ENCODE measurements around the gene ZBTB7C. TPM values are rescaled to one million over a fixed set of nuclear protein-coding genes. Genes with fewer than 3 reads are reported as not detected.

The ZBTB7C gene
- total RNA-seq, 1 donor from 2014 or later = 0.11 TPM

GRCh38 chr18:48064978-48065600 is 344.1 kb downstream of the ZBTB7C start:
- H3K4me3 Mint-ChIP-seq (ENCODE audit: unreplicated experiment) = no peak overlapping the region
- no peak overlapping the region for H3K27ac Mint-ChIP-seq (ENCODE audit: unreplicated experiment)
- peaks cover 30% of the 10 kb centered on the region for H3K27me3 Mint-ChIP-seq (ENCODE audit: unreplicated experiment)
- DNase-seq (ENCODE audit: extremely low spot score, unreplicated experiment) = no peak
- H3K9me3 Mint-ChIP-seq (ENCODE audit: unreplicated experiment) = no peaks in the 10 kb centered on the region
- H3K36me3 Mint-ChIP-seq (ENCODE audit: unreplicated experiment) = no peaks in the 10 kb centered on the region
- H3K4me1 Mint-ChIP-seq (ENCODE audit: unreplicated experiment) = no peaks in the 10 kb centered on the region
- TF ChIP-seq CTCF (IDR thresholded peaks at IDR 0.05) = no peak

- no peaks in the 10 kb centered on the region for H3K36me3 Mint-ChIP-seq (ENCODE audit: unreplicated experiment)
- no peak for DNase-seq (ENCODE audit: extremely low spot score, unreplicated experiment)
- peaks cover 7% of the 10 kb centered on the region for H3K4me1 Mint-ChIP-seq (ENCODE audit: unreplicated experiment)
- peaks cover 55% of the 10 kb centered on the region for H3K27me3 Mint-ChIP-seq (ENCODE audit: unreplicated experiment)
- no peak overlapping the region for H3K27ac Mint-ChIP-seq (ENCODE audit: unreplicated experiment)
- no peak for TF ChIP-seq CTCF (IDR thresholded peaks at IDR 0.05)
- H3K4me3 Mint-ChIP-seq (ENCODE audit: unreplicated experiment) = no peak overlapping the region
- H3K9me3 Mint-ChIP-seq (ENCODE audit: unreplicated experiment) = no peaks in the 10 kb centered on the region
Observed at GRCh38 chr18:48061781-48062570, 347.2 kb downstream of the ZBTB7C start.

GRCh38 chr18:48060970-48061369 is 348.2 kb downstream of the ZBTB7C start:
- no peak overlapping the region for H3K4me3 Mint-ChIP-seq (ENCODE audit: unreplicated experiment)
- H3K9me3 Mint-ChIP-seq (ENCODE audit: unreplicated experiment) = no peaks in the 10 kb centered on the region
- peaks cover 7% of the 10 kb centered on the region for H3K4me1 Mint-ChIP-seq (ENCODE audit: unreplicated experiment)
- no peak for TF ChIP-seq CTCF (IDR thresholded peaks at IDR 0.05)
- DNase-seq (ENCODE audit: extremely low spot score, unreplicated experiment) = no peak
- H3K36me3 Mint-ChIP-seq (ENCODE audit: unreplicated experiment) = no peaks in the 10 kb centered on the region
- no peak overlapping the region for H3K27ac Mint-ChIP-seq (ENCODE audit: unreplicated experiment)
- peaks cover 57% of the 10 kb centered on the region for H3K27me3 Mint-ChIP-seq (ENCODE audit: unreplicated experiment)

- H3K4me1 Mint-ChIP-seq (ENCODE audit: unreplicated experiment) = peaks cover 7% of the 10 kb centered on the region
- H3K36me3 Mint-ChIP-seq (ENCODE audit: unreplicated experiment) = no peaks in the 10 kb centered on the region
- H3K27ac Mint-ChIP-seq (ENCODE audit: unreplicated experiment) = no peak overlapping the region
- H3K27me3 Mint-ChIP-seq (ENCODE audit: unreplicated experiment) = peaks cover 63% of the 10 kb centered on the region
- TF ChIP-seq CTCF (IDR thresholded peaks at IDR 0.05) = no peak
- no peak overlapping the region for H3K4me3 Mint-ChIP-seq (ENCODE audit: unreplicated experiment)
- DNase-seq (ENCODE audit: extremely low spot score, unreplicated experiment) = no peak
- no peaks in the 10 kb centered on the region for H3K9me3 Mint-ChIP-seq (ENCODE audit: unreplicated experiment)
Observed at GRCh38 chr18:48060346-48060745, 348.8 kb downstream of the ZBTB7C start.

GRCh38 chr18:48059455-48060010 is 349.6 kb downstream of the ZBTB7C start:
- Mint-ChIP-seq H3K27ac (ENCODE audit: unreplicated experiment) (no peak overlapping the region), H3K9me3 (ENCODE audit: unreplicated experiment) (no peaks in the 10 kb centered on the region), H3K4me3 (ENCODE audit: unreplicated experiment) (no peak overlapping the region), H3K27me3 (ENCODE audit: unreplicated experiment) (peaks cover 70% of the 10 kb centered on the region), H3K4me1 (ENCODE audit: unreplicated experiment) (peaks cover 7% of the 10 kb centered on the region), H3K36me3 (ENCODE audit: unreplicated experiment) (no peaks in the 10 kb centered on the region)
- TF ChIP-seq CTCF (IDR thresholded peaks at IDR 0.05) = no peak
- no peak for DNase-seq (ENCODE audit: extremely low spot score, unreplicated experiment)

Data from osteocyte (in vitro differentiated cells).